SH-SY5Y (cell line): ENCODE measurements around the gene HDDC2.

ENCODE experiments used
- GATA2 ChIP-seq: IDR thresholded peaks from 2 replicates; pipeline ENCODE4 v1.6.1; 2011; ENCODE audit warnings: mild to moderate bottlenecking, low read depth, low read length
- GATA3 ChIP-seq: IDR thresholded peaks from 2 replicates; pipeline ENCODE4 v1.6.1; 2011; ENCODE audit warnings: low read depth, mild to moderate bottlenecking, low read length, moderate library complexity

- no peak for TF ChIP-seq GATA3
- no peak for TF ChIP-seq GATA2
Observed at GRCh38 chr6:125279961-125280360, 21.8 kb downstream of the HDDC2 start.
